Measurements from ENCODE around the gene DENND2A. TPM values are rescaled to one million over a fixed set of nuclear protein-coding genes. Genes with fewer than 3 reads are reported as not detected.

DENND2A gene
- total and polyA plus RNA-seq, 10 of the 15 experiments (the other 5 are each of a cell fraction or from before 2014, with no cell fraction given), result 0.01 TPM; not detected in 9

- no peak for TF ChIP-seq ZBTB4 (CRISPR knock-in tag; IDR thresholded peaks at IDR 0.05)
- peak; percentile 64 for TF ChIP-seq ELK1 (IDR thresholded peaks at IDR 0.05; ENCODE audit: low read depth, low read length)
- no peak for TF ChIP-seq CHD4 (IDR thresholded peaks at IDR 0.05)
- TF ChIP-seq CBX5 (IDR thresholded peaks at IDR 0.05; ENCODE audit: low read depth), result no peak
- no peak for TF ChIP-seq NFXL1 (IDR thresholded peaks at IDR 0.05; ENCODE audit: borderline replicate concordance)
- no peak for TF ChIP-seq TCF12 (IDR thresholded peaks at IDR 0.05; ENCODE audit: low read depth, low read length)
- no peak for TF ChIP-seq TBL1XR1 (IDR thresholded peaks at IDR 0.05; ENCODE audit: low read depth, low read length)
- TF ChIP-seq SMC3 (IDR thresholded peaks at IDR 0.05; ENCODE audit: borderline replicate concordance, low read length), result no peak
- no peak for TF ChIP-seq SMARCA5 (IDR thresholded peaks at IDR 0.05)
- peak; percentile 64; the same call in 1 of the 2 replicates for TF ChIP-seq TAF1 (IDR thresholded peaks at IDR 0.05; ENCODE audit: borderline replicate concordance, low read depth, low read length)
- peak; percentile 52; the same call in 1 of the 2 replicates for TF ChIP-seq SMAD5 (IDR thresholded peaks at IDR 0.05; ENCODE audit: low read depth)
- no peak for TF ChIP-seq ZBTB33 (IDR thresholded peaks at IDR 0.05)
- no peak for TF ChIP-seq BACH1 (IDR thresholded peaks at IDR 0.05; ENCODE audit: borderline replicate concordance)
- peak; percentile 63 for TF ChIP-seq CREB1 (IDR thresholded peaks at IDR 0.05; ENCODE audit: low read depth)
- TF ChIP-seq SP1 (IDR thresholded peaks at IDR 0.05; ENCODE audit: low read depth, low read length), result peak; percentile 67
- no peak for TF ChIP-seq RBBP5 (conservative IDR thresholded peaks at IDR 0.05)
- TF ChIP-seq NFIC (IDR thresholded peaks at IDR 0.05; ENCODE audit: low read depth, low read length), result no peak
- no peak for TF ChIP-seq SREBF1 (IDR thresholded peaks at IDR 0.05; ENCODE audit: low read length)
- TF ChIP-seq POLR2AphosphoS5 (IDR thresholded peaks at IDR 0.05; ENCODE audit: low read length), result peak; percentile 75
- TF ChIP-seq MYC (IDR thresholded peaks at IDR 0.05; ENCODE audit: insufficient read depth, insufficient read length, insufficient replicate concordance, low read length, severe bottlenecking), result no peak
- TF ChIP-seq TARDBP (IDR thresholded peaks at IDR 0.05; ENCODE audit: borderline replicate concordance), result no peak
- no peak for TF ChIP-seq KAT2A (conservative IDR thresholded peaks at IDR 0.05; ENCODE audit: control insufficient read depth, low read depth, low read length)
- no peak for TF ChIP-seq MTA2 (IDR thresholded peaks at IDR 0.05; ENCODE audit: low read depth)
- TF ChIP-seq SPI1 (IDR thresholded peaks at IDR 0.05; ENCODE audit: borderline replicate concordance, insufficient read depth, low read depth, low read length), result no peak
- TF ChIP-seq STAT3 (IDR thresholded peaks at IDR 0.05; ENCODE audit: low read depth, low read length), result no peak
- no peak for TF ChIP-seq NR2C1 (IDR thresholded peaks at IDR 0.05)
- TF ChIP-seq HDAC6 (IDR thresholded peaks at IDR 0.05; ENCODE audit: unreplicated experiment), result no peak
- TF ChIP-seq LARP7 (IDR thresholded peaks at IDR 0.05), result no peak
- no peak for TF ChIP-seq PML (IDR thresholded peaks at IDR 0.05; ENCODE audit: low read length)
Measured at GRCh38 chr7:140479062-140479738, 161.4 kb downstream of the DENND2A start, which contains the start of gene MKRN1 (continued).

Measured in GM12878 (cell line).